ENCODE data around the gene VPS13D. TPM values are rescaled to one million over a fixed set of nuclear protein-coding genes. Genes with fewer than 3 reads are reported as not detected.

VPS13D gene
- total and polyA plus RNA-seq, 9 donors: 19.8 to 59.3 (median 41.8) TPM

GRCh38 chr1:12549460-12550349 is 319.9 kb downstream of the VPS13D start:
- H3K9me3 ChIP-seq: no peaks in the 10 kb centered on the region
- H3K4me1 ChIP-seq (ENCODE audit: insufficient read depth): peaks cover 24% of the 10 kb centered on the region
- peak overlapping the region; percentile 71 to 77 for H3K27ac ChIP-seq
- no peaks in the 10 kb centered on the region for H3K27me3 ChIP-seq
- WGBS, 3 donors: 7 to 17% (median 9%) methylated on average over 31 of the region's 31 CpGs
- no peak for TF ChIP-seq POLR2A (IDR thresholded peaks at IDR 0.05)
- TF ChIP-seq EP300 (IDR thresholded peaks at IDR 0.05): peak; percentile 38
- no peak for TF ChIP-seq CTCF (IDR thresholded peaks at IDR 0.05)
- H3K4me3 ChIP-seq: peak overlapping the region; percentile 13
- intact Hi-C loops (cut with DNase I): loop anchor here (5.0 to 10.0 kb wide), 7 partner anchors 45 to 145 kb away; partner anchors contain the start of gene DHRS3 (in 2 of the 4)
- no peaks in the 10 kb centered on the region for H3K36me3 ChIP-seq
- DNase-seq: peak; percentile 84 to 90 (median 87)

- Histone ChIP-seq H3K9me3 (no peaks in the 10 kb centered on the region), H3K27me3 (no peaks in the 10 kb centered on the region), H3K36me3 (no peaks in the 10 kb centered on the region), H3K4me3 (no peak overlapping the region), H3K27ac (no peak overlapping the region), H3K4me1 (ENCODE audit: insufficient read depth) (peaks cover 26% of the 10 kb centered on the region)
- intact Hi-C loops (cut with DNase I): loop anchor here in 1 of 4 donors (10.0 kb wide), 1 partner anchor 63 kb away; the partner anchor contains the start of gene DHRS3
- no peak for TF ChIP-seq CTCF (IDR thresholded peaks at IDR 0.05)
- no peak for TF ChIP-seq EP300 (IDR thresholded peaks at IDR 0.05)
- no peak for TF ChIP-seq POLR2A (IDR thresholded peaks at IDR 0.05)
- no peak for DNase-seq
Observed at GRCh38 chr1:12551584-12551983, 321.8 kb downstream of the VPS13D start.

GRCh38 chr1:12552111-12552888 is 322.5 kb downstream of the VPS13D start:
- no peaks in the 10 kb centered on the region for H3K9me3 ChIP-seq
- H3K27me3 ChIP-seq: no peaks in the 10 kb centered on the region
- H3K4me1 ChIP-seq (ENCODE audit: insufficient read depth): peaks cover 26% of the 10 kb centered on the region
- intact Hi-C loops (cut with DNase I): loop anchor here in 1 of 4 donors (10.0 kb wide), 1 partner anchor 63 kb away; the partner anchor contains the start of gene DHRS3
- H3K27ac ChIP-seq: peak overlapping the region; percentile 14 to 30
- peak in 3 of 5 donors; percentile 41 to 50 (median 43) for DNase-seq
- 72 to 90% (median 82%) methylated on average over 27 of the region's 27 CpGs for WGBS, 3 donors
- H3K36me3 ChIP-seq: no peaks in the 10 kb centered on the region
- TF ChIP-seq EP300 (IDR thresholded peaks at IDR 0.05) (no peak), POLR2A (IDR thresholded peaks at IDR 0.05) (no peak), CTCF (IDR thresholded peaks at IDR 0.05) (no peak)
- no peak overlapping the region for H3K4me3 ChIP-seq

Data from ovary (tissue), 9 donors.